Measurements from ENCODE around the gene NRP1.

The NRP1 gene

DNA sequence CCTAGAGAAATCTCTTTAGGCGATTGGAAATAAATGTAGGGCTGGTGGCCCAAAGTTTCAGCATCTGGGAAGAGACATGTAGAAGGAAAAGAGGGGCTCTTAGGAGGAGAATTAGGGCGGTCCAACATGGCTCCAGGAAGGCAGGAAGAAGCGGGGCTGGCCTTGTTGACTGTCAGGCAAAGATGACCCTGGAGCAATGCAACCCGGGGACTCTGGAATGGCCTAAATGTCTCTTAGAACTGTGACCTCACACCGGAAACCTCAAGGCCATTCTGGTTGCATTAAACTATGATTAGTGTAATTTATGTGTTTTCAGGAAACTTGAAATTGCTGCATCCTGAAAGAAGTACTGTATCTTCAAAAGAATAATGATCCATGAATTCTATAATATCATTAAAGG lies 66.8 kb downstream of the NRP1 start:
- no peak for DNase-seq (ENCODE audit: low read depth in 2 of 2, low spot score in 1 of 2)

DNA sequence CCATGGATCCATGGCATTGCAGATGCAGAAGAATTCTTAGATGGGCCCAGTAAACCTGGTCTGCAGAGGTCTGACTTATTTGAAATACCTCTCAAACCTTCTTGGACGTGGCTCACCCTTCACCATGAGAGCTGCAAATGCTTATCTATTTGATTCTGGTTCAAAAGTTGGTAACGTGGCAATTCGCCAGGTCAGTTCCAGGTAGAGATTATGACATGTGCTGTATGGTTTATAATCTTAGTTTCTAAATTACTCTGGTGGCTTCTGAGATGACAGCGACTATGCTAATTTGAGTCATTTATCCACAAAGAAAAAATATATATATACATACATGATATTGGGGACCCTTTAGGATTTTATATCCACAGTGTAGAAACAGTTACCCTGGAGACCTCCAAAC lies 68.8 kb downstream of the NRP1 start:
- DNase-seq (ENCODE audit: low read depth in 2 of 2, low spot score in 1 of 2) = no peak

DNA sequence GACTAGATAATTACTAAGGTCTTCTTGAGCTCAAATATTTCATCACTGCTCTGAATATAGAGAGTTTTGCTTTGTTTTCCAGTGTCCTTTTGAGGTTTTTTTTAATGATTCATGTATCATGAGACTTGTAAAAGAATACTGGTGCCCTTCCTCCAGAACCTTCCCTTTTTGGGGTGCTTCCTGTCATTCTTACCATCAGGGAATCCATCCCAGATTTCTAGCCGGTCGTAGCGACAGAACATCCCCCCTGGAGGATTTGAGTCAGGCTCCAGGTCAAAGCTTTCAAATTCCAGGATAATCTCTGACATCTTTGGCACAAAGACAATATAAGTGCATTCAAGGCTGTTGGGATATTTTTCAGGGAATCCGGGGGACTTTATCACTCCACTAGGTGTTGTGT lies 71.0 kb downstream of the NRP1 start:
- DNase-seq (ENCODE audit: low read depth in 2 of 2, low spot score in 1 of 2) = no peak

- DNase-seq (ENCODE audit: low read depth in 2 of 2, low spot score in 1 of 2) = no peak
These were observed 71.6 kb downstream of the NRP1 start for GRCh38 chr10:33262871-33263270.

DNA sequence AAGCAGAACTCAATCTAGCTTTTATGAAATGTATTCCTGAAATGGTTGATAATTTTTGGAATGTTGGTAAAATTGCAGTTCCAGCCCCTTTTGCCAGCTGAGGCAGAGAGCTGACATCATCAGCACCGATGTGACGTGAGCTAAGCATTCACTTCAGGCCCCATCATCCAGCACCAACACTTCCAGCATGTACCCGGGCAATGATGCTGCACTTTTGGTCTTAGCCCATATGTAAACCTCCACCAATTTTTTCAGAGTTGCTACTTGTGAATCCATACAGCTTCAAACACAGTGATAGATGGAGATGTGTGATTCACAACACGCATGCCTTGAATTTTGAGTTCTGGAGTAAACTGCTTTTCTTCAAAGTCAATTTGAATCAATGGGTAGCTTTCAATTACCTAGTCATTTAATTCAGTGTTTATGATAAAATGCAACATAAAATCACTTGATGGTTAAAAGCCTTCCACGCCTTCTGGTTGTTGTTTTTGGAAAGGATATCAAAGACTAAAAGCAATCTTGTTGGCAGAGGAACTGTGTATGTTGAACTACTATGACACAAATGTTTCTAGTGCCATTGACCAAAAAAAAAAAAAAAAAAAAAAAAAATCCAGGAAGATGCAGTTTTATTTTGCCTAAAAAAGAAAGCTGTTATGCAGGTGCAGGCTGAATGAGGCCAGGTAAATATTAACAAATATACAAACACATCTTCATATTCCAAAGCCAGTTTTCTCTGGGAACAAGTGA lies 73.9 kb downstream of the NRP1 start:
- no peak for DNase-seq (ENCODE audit: low read depth in 2 of 2, low spot score in 1 of 2)

DNA sequence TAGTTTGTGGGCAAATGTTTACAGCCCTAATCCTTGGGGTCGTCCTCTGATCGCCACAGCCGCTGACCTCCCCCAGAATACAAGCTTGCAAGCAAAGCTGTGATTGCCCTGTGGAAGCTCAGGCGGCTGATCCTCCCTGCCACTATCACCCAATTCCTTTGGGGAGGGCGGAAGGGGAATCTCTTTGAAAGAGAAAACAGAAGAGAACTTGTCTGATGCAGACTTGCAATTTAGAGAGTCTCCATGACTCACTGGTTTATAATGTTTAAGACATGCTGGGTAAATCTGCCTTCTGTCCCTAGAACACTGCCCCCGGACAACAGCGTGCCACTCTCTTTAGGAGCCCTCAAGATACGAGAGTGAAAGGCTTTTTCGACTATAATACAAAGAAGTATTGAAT lies 75.5 kb downstream of the NRP1 start:
- DNase-seq (ENCODE audit: low read depth in 2 of 2, low spot score in 1 of 2) = no peak

GRCh38 chr10:33257439-33258080 lies 76.9 kb downstream of the NRP1 start:
- no peak for DNase-seq (ENCODE audit: low read depth in 2 of 2, low spot score in 1 of 2)

DNA sequence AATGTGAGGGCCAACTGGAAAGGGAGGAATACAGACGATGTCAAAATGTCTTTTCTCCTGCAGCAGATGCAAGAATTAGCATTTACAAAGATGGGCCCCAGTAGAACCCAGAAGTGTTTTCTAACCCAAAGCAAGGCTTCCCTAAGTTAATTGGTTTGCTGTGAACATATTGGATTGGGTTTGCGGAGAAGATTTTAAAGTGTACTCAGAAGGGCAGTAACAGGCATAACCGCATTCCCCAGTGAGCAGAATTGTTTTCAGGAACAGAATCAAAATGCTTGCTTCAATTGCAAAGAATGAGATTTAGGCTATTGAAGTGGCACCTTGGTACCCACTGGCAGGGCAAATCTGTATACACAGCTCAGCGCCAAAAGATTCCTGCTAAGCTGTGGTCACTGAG lies 78.0 kb downstream of the NRP1 start:
- no peak for DNase-seq (ENCODE audit: low read depth in 2 of 2, low spot score in 1 of 2)

DNA sequence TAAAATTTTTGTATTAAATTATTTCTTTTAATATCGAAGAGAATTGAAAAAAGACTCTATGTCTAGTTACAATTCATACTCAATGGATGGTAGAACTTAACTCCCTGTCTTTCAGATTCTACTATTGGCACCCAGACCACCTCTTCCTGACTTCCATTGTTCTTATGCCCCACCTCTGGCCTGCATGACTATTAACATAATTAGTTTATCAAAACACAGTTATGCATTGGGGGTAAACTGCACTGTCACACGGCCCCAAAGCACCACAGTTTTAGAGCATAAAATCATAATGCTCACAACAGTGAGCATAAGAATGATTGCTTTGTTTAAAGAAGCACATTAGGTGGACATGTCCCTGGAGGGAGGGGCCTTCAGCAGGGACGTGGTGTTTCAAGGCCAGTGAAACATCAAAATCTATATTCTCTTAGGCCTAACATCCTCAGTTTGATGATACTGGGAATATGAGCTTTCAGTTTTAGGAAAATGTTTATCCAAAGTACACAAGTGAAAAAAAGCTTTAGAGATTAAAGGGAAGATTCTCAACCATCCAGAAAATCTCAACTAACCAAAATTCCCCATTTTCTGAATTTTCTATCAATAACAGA lies 79.8 kb downstream of the NRP1 start:
- no peak for DNase-seq (ENCODE audit: low read depth in 2 of 2, low spot score in 1 of 2)

DNA sequence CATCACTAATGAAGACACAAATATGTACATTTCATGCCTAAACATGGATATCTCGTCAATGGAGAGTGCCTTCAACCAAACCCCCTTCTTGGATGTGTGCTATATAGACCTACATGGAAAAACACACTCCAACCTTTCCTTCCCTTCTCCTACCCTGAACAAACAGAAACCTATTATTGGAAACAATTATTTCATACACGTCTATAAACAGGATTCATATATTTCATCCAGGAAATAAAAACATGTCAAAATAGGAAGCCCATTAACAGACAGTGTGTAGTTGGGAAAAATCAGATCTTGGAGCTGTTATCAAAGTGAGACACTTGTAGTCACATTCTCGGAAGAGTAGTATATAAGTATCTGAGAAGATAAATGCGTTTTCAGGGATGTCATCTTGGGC lies 81.1 kb downstream of the NRP1 start:
- no peak for DNase-seq (ENCODE audit: low read depth in 2 of 2, low spot score in 1 of 2)

GRCh38 chr10:33252794-33253203 lies 81.7 kb downstream of the NRP1 start:
- DNase-seq (ENCODE audit: low read depth in 2 of 2, low spot score in 1 of 2) = no peak

- DNase-seq (ENCODE audit: low read depth in 2 of 2, low spot score in 1 of 2) = no peak
These were observed 82.1 kb downstream of the NRP1 start for GRCh38 chr10:33252324-33252723.

DNA sequence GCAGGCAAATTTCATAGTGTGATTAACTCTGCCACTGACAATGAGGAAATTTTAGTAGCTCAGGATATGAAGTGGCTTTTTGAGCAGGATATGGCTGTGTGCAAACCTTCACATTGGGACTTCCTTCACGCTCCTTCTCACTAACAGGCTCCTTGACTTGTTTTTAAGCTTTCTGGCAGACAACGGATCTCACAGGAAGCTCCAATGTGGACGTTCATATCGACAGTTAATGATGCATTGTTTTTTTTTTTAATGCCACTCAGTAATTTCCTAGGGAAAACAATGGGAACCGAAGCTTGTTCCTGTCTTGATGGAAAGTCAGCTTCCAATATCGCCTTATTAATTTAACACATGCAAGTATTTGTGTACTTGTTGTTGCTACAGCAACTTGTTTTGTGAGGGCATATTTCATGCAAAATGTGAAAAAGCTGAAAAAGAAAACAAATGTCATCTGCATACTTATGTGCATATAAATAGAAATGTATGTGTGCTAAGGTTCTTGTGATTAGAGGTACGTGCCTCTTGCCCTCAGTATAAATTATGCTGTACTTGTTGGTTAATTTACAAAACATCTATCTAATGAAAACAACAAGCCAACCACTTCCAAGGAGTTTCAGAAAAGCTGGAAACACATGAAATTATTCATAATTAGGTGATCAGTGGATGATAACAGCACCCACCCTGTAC lies 84.7 kb downstream of the NRP1 start:
- DNase-seq (ENCODE audit: low read depth in 2 of 2, low spot score in 1 of 2) = no peak

DNA sequence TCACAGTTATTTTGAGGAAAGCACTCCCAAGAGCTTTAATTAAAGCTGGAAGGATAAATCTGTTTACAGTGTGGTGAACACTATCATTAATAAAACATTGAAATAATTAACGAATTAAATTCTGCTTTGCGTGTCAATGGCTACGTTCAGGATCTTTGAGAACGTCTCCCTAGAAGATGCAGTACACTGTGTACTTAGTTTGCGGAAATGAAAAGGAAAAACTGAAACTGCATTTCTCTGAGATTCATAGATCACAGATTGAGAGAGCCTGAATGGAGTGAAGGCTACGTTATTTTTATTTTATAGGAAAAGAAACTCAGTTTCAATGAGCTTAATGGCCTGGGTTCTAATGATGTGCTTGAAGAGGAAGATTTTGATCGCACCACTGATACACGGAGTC lies 85.3 kb downstream of the NRP1 start:
- DNase-seq (ENCODE audit: low read depth in 2 of 2, low spot score in 1 of 2) = no peak

DNA sequence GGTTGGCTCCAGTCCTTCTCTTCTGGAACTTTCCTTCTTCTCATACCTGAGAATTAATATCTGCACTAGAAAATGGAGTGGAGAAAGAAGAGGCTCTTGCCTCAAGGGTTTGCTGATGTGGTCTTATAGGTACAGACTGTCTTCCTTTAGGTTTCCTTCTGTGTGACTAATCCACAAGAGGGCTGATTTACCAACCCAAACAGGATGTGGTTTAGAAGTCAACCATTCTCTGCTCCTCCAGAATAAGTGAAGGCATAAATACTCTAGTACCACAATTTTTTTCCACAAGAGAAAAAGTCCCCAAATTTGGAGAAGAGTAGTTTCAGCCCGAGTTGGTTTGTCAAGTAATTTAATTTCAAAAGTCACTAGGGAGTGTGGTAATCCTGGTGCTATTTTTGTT lies 85.8 kb downstream of the NRP1 start:
- DNase-seq (ENCODE audit: low read depth in 2 of 2, low spot score in 1 of 2) = no peak

DNA sequence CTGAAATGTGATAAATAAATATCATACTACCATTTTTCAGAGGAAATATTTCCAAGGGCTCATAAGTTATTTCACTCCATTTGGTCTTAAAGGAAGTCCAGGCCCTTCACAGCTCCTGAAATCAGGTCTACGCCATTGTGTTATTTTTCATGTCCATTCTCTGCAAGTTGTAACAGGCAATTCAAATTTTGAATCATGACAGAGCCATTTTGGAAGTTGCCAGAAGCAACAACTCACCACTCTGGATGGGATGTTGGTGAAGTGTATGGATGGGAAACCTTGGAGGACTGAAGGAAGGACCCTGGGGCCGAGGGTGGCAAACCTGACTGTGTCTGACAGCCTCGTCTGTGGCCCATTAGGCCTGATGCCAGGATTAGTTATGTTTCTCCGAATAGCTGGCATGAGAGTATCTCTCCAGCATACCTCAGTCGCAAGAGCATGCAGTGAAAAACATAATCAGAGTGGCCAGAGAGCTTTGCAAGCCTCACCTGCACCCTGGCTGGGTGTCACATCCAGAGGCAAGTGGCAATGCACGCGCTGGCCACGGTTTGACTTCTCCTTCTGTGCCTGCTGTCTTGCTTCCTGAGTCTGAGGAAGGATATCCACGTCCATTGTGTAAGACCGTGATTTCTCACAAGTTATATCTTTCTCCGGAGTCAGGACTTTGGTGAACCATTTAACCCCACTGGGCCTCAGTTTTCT lies 87.1 kb downstream of the NRP1 start:
- DNase-seq (ENCODE audit: low read depth in 2 of 2, low spot score in 1 of 2) = no peak

DNA sequence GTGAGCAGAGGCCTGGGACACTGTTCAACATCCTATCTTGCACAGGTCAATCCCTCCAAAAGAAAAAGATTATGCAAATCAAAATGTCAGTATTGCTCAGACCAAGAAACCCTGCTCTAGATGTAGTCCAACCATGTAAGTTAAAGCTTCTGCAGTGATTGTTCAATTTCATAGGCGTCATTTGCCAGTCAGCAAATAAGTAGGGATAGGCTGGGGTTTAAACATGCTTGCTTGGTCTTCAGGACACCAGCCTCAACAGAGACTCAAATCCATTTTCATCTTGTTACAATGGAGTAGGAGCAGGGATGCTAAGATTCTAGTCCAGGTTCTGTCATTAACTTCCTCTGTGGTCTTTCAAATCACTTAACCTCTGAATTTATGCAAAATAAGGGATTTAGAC lies 89.1 kb downstream of the NRP1 start:
- DNase-seq (ENCODE audit: low read depth in 2 of 2, low spot score in 1 of 2) = no peak

- DNase-seq (ENCODE audit: low read depth in 2 of 2, low spot score in 1 of 2) = no peak
These were observed 90.0 kb downstream of the NRP1 start for GRCh38 chr10:33244354-33244967.

GRCh38 chr10:33243703-33244102 lies 90.8 kb downstream of the NRP1 start:
- no peak for DNase-seq (ENCODE audit: low read depth in 2 of 2, low spot score in 1 of 2)

DNA sequence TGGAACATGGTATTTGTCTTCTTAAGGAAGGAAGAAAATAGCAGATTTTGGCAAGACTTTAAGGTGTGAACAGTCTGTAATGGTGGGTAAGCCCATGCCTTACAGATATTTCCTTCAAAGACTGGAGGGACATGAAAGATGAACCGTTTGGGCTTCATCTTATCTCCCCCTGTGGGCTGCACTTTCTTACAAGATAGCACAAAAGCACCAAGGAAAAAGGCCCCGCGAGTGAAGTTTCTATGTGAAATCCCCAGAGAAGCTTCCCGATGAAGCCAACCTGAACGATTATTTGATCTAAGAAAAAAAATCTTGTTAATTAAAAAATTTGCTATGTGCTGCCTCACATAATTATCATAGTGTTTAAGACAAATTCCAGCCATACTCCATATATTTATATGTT lies 91.5 kb downstream of the NRP1 start:
- no peak for DNase-seq (ENCODE audit: low read depth in 2 of 2, low spot score in 1 of 2)

GRCh38 chr10:33241351-33241750 lies 93.1 kb downstream of the NRP1 start:
- DNase-seq (ENCODE audit: low read depth in 2 of 2, low spot score in 1 of 2) = no peak
